Right renal cortex interstitium (tissue), 3 donors: ENCODE data around the gene EXTL1. TPM values are rescaled to one million over a fixed set of nuclear protein-coding genes. Genes with fewer than 3 reads are reported as not detected.

Source experiments
- DNase-seq, 3 donors: peaks; one replicate each; pipeline ENCODE4 v3.0.0-alpha.2; 2013; ENCODE audit warnings: low read depth in 3 of 3, low spot score in 2 of 3
- polyA plus RNA-seq, 3 donors: library from polyadenylated mRNA; unstranded; fragments of 120-200 nt; gene quantifications; one replicate each; pipeline ENCODE4 v1.2.1, GENCODE V29; 2013; ENCODE audit not compliant: insufficient read length in 3 of 3

Gene EXTL1
- polyA plus RNA-seq, 3 donors = 1.1 to 1.5 (median 1.3) TPM

- DNase-seq = no peak
These were observed 817 bp downstream of the EXTL1 start for GRCh38 chr1:26022404-26022779.

- DNase-seq = no peak
These were observed 1.4 kb downstream of the EXTL1 start for GRCh38 chr1:26023009-26023408.

GRCh38 chr1:26023826-26024225 is 2.3 kb downstream of the EXTL1 start:
- DNase-seq = no peak

- DNase-seq = no peak
These were observed 3.5 kb downstream of the EXTL1 start for GRCh38 chr1:26025060-26025459.

GRCh38 chr1:26025517-26025916 is 3.9 kb downstream of the EXTL1 start:
- DNase-seq = no peak

- no peak for DNase-seq
These were observed 6.3 kb downstream of the EXTL1 start for GRCh38 chr1:26027716-26028489.

GRCh38 chr1:26028490-26028980 is 7.0 kb downstream of the EXTL1 start:
- DNase-seq = no peak

GRCh38 chr1:26029054-26029863 is 7.7 kb downstream of the EXTL1 start:
- DNase-seq = no peak

GRCh38 chr1:26029864-26030481 is 8.4 kb downstream of the EXTL1 start:
- no peak for DNase-seq

- DNase-seq = no peak
These were observed 9.6 kb downstream of the EXTL1 start for GRCh38 chr1:26031196-26031595.

- no peak for DNase-seq
These were observed 10.1 kb downstream of the EXTL1 start for GRCh38 chr1:26031611-26032220.

- no peak for DNase-seq
These were observed 11.2 kb downstream of the EXTL1 start for GRCh38 chr1:26032656-26033357.

GRCh38 chr1:26034504-26035202 is 13.1 kb downstream of the EXTL1 start:
- DNase-seq = no peak

GRCh38 chr1:26035203-26035958 is 13.8 kb downstream of the EXTL1 start:
- peak; percentile 66 to 86 (median 75) for DNase-seq

- peak; percentile 54 to 73 (median 57) for DNase-seq
These were observed 14.6 kb downstream of the EXTL1 start for GRCh38 chr1:26035959-26036755.

- DNase-seq = no peak
These were observed 15.2 kb downstream of the EXTL1 start for GRCh38 chr1:26036756-26037281.

- no peak for DNase-seq
These were observed 16.3 kb downstream of the EXTL1 start for GRCh38 chr1:26037904-26038303.

GRCh38 chr1:26038477-26038876 is 16.9 kb downstream of the EXTL1 start:
- DNase-seq = no peak
